GM12801 (cell line): ENCODE measurements around the gene CENPX.

Experiments
- TF ChIP-seq, protein P1 (sequence below): IDR thresholded peaks from one replicate; pipeline ENCODE4 v1.5.1; 2011; ENCODE audit warnings: control low read depth; ENCODE audit not compliant: insufficient read length; ENCODE audit errors: extremely low read depth

CENPX gene

DNA sequence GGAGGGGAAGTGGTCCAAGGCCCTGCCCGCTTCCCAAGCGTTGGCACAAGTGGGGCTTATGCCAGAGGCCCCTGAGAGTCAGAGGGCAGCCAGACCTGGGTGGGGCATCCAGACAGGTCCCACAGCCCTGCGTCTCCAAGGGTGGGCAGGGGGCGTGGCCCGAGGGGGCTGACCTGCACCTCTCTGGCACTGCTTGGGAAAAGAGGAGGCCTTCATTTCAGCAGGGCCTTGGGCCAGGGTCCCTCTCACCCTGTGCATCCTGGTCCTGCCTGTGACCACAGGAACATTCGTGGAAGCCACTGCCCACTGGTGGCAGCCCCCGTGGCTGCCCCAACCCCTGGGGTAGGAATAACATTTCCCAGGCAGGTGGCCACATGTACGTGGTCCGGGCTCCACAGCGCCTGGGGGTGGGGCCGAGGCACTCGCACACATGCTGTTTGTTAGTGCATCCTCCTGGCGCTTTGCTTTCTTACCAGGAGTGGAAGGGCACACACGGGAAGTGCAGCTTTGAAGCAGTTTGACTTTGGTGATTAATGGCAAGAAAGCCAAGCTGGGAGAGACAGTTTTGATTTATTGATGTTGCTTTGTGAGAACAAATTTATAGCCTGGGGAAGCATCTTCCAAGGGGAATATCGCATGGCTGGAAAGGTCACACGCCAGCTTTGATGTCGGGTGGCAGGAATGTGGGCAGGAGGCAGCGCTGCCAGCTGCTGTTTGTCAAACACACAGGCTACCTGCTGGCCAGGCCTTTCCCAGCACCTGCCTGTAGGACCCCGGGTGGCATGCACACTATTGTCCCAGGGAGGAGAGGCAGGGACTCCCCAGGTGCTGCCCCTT lies 4.3 kb downstream of the CENPX start:
- TF ChIP-seq, protein P1, sequence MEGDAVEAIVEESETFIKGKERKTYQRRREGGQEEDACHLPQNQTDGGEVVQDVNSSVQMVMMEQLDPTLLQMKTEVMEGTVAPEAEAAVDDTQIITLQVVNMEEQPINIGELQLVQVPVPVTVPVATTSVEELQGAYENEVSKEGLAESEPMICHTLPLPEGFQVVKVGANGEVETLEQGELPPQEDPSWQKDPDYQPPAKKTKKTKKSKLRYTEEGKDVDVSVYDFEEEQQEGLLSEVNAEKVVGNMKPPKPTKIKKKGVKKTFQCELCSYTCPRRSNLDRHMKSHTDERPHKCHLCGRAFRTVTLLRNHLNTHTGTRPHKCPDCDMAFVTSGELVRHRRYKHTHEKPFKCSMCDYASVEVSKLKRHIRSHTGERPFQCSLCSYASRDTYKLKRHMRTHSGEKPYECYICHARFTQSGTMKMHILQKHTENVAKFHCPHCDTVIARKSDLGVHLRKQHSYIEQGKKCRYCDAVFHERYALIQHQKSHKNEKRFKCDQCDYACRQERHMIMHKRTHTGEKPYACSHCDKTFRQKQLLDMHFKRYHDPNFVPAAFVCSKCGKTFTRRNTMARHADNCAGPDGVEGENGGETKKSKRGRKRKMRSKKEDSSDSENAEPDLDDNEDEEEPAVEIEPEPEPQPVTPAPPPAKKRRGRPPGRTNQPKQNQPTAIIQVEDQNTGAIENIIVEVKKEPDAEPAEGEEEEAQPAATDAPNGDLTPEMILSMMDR = no peak

DNA sequence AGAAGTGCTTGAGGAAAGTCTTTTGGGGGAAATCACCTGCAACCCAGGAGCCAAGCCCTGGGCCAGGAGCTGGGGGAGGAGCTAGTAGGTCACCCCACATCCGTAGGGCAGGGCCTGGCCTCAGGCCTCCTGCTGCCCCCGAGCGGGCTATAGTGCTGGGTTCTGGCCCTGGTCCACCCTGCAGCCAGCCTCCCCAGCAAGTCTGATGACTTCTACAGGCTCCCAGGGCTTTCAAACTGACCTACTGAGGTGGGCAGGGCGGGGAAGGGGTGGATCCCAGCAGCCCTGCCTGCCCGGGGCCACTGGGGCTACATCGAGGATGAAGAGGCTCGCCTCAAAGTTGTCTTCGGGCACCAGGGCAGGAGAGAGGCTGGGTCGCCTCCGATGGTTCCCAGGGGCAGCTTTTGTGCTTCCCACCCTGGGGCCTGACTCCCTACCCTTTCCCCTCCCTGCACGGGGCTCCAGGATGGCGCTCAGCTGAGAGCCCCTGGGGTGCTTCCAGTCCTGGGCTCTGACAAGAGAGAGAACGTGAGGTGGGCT lies 5.0 kb downstream of the CENPX start:
- TF ChIP-seq, protein P1 = no peak

DNA sequence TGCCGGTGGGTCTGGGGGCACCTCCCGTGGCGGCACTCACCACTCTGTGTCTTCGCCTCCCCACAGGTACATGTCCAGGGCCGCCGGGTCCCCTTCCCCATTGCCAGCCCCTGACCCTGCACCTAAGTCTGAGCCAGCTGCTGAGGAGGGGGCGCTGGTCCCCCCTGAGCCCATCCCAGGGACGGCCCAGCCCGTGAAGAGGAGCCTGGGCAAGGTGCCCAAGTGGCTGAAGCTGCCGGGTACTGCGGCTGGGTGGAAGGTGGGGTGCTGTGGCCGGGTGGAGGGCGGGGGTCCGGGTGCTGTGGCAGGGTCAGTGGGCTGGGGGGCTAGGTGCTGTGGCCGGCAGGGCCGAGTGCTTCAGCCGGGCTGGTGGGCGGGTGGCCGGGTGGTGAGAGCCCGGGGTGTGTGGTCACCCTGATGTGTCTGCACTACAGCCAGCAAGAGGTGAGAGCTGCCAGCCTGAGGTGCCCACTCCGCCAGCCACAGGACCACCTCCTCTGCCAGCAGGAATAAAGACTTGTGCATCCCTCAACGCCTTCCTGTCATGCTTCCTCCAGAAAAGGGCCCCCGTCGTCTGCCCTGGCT lies 5.7 kb downstream of the CENPX start:
- TF ChIP-seq, protein P1 = no peak

DNA sequence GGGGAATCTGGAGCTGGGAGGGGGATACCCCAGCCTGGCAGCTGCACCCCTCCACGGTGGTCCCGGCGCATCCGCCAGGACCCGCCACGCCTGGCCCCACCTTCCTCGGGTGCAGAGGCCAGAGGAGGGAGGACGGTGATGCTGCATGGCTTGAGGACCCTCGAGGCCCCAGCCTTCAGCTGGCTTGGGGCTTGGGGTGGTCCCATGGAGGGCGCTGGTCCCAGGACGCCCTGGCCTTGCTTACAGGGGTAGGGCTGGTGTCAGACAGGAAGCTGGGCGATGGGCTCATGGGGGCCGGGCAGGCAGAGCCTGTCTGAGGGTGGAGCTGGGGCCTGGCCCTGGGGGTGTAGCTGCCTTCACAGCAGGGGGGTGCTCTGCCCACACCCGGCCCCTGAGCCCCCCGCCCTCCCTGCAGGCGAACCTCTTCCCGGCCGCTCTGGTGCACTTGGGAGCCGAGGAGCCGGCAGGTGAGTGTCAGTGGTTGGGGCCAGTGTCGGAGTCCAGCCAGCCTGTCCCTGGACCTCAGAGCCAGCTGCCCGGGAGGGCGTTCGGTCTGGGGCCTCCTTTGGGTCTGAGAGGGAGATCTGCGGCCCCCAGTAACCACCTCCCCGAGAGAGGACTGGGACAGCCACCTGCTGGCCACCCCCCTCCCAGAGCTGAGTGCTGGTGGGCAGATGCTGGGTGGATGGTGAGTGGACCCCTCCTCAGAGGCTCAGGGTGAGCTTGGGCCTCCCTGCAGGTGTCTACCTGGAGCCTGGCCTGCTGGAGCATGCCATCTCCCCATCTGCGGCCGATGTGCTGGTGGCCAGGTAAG lies 6.4 kb downstream of the CENPX start:
- TF ChIP-seq, protein P1 = no peak

DNA sequence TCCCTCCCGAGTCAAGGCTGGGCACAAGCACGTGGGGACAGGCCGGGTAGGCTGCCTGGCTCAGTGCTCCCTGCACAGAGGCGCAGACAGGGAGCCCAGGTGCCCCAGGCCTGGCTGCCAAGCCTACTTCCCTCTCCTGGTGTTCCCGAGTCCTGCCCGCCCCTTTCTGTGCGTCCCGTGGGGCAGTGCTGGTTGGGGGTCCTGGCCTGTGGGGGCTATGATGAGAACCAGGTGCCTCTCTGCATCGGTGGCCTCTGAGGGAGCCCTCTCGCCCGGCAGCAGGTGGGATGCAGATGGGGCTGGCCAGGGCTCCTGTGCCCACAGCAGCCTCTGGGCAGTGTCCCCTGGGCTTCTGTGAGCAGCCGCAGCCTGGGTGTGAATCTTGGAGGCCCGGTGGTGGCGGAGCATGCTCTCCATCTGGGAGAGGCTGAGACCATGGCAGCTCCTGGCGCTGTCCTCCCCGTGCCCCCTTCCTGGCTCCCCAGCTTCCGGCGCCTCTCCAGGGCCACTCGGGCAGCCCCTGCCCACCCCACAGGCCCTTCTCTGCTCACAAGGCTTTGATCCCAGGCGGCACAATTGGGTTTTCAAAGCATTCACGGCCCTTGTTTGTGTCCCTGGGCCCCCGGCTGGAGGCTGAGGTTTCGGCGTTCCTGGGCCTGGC lies 7.2 kb downstream of the CENPX start:
- TF ChIP-seq, protein P1 = no peak

DNA sequence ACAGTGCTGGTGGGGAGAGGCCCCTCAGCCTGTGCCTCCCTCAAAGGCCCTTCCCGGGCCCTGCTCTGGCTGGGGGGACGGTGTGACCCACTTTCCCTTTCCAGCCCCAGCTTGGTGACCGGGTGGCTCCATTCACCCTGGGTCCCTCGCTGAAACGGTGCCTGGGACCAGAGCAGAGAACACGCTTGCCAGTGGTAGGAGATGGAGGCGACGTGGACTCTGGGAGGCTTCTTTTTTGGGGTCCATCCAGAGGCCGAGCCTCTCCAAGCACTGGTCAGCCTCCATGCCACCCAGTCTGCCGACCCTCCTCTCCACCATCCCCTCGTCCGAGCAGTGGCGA lies 7.7 kb downstream of the CENPX start:
- TF ChIP-seq, protein P1 = no peak
